SK-N-SH treated with all-trans-retinoic acid at 6 μM for 48 hours (cell line): ENCODE data around the gene FAM181B.

ENCODE experiments used
- ATAC-seq: fragments of 200-7000 bp; cut with Tn5 transposase; 3 replicates; pipeline ENCODE4 v1.9.1; 2020; ENCODE audit warnings: mild to moderate bottlenecking, moderate library complexity
- ARNTL ChIP-seq: fragments of 450-650 bp; formaldehyde crosslinking; IDR thresholded peaks from 2 replicates; pipeline ENCODE4 v1.5.0; 2020; ENCODE audit warnings: low read depth, mild to moderate bottlenecking, moderate library complexity, borderline replicate concordance
- BACH2 ChIP-seq: fragments of 250-450 bp; sonication (Bioruptor Pico); IDR thresholded peaks from 2 replicates; pipeline ENCODE4 v1.9.0; 2021; ENCODE audit warnings: mild to moderate bottlenecking, borderline replicate concordance
- CREB5 ChIP-seq: fragments of 250-450 bp; sonication (Bioruptor Pico); IDR thresholded peaks from 2 replicates; pipeline ENCODE4 v1.5.1; 2020; ENCODE audit warnings: low read depth, mild to moderate bottlenecking, moderate library complexity
- CSDC2 ChIP-seq: fragments of 250-450 bp; sonication (Bioruptor Pico); IDR thresholded peaks from 2 replicates; pipeline ENCODE4 v1.5.0; 2020; ENCODE audit warnings: mild to moderate bottlenecking, moderate library complexity
- CSRNP3 ChIP-seq: fragments of 250-450 bp; sonication (Bioruptor Pico); IDR thresholded peaks from 2 replicates; pipeline ENCODE4 v1.5.1; 2021; ENCODE audit warnings: mild to moderate bottlenecking, moderate library complexity
- ESRRG ChIP-seq: fragments of 250-450 bp; sonication (Bioruptor Pico); IDR thresholded peaks from 2 replicates; pipeline ENCODE4 v1.6.1; 2021; ENCODE audit warnings: mild to moderate bottlenecking
- GLIS3 ChIP-seq: fragments of 250-450 bp; sonication (Bioruptor Pico); IDR thresholded peaks from 2 replicates; pipeline ENCODE4 v1.5.0; 2020; ENCODE audit warnings: mild to moderate bottlenecking, moderate library complexity
- ISL1 ChIP-seq: fragments of 250-450 bp; sonication (Bioruptor Pico); IDR thresholded peaks from 2 replicates; pipeline ENCODE4 v2.1.2; 2022; ENCODE audit warnings: mild to moderate bottlenecking, moderate library complexity
- OSR1 ChIP-seq: fragments of 250-450 bp; sonication (Bioruptor Pico); IDR thresholded peaks from 2 replicates; pipeline ENCODE4 v1.8.0; 2022; ENCODE audit warnings: moderate library complexity, mild to moderate bottlenecking, inconsistent platforms
- PATZ1 ChIP-seq: fragments of 250-450 bp; sonication (Bioruptor Pico); IDR thresholded peaks from 2 replicates; pipeline ENCODE4 v1.8.0; 2020; ENCODE audit warnings: mild to moderate bottlenecking, moderate library complexity, borderline replicate concordance
- POU6F1 ChIP-seq: fragments of 250-450 bp; sonication (Bioruptor Pico); IDR thresholded peaks from 2 replicates; pipeline ENCODE4 v1.8.0; 2021; ENCODE audit warnings: low read depth, mild to moderate bottlenecking, moderate library complexity, borderline replicate concordance
- PPARA ChIP-seq: fragments of 250-450 bp; sonication (Bioruptor Pico); IDR thresholded peaks from 2 replicates; pipeline ENCODE4 v1.5.0; 2020; ENCODE audit warnings: mild to moderate bottlenecking, borderline replicate concordance
- RARB ChIP-seq: fragments of 250-450 bp; sonication (Bioruptor Pico); IDR thresholded peaks from 2 replicates; pipeline ENCODE4 v1.8.0; 2021; ENCODE audit warnings: mild to moderate bottlenecking, moderate library complexity
- SNAI2 ChIP-seq: fragments of 250-450 bp; sonication (Bioruptor Pico); IDR thresholded peaks from 2 replicates; pipeline ENCODE4 v1.5.0; 2020; ENCODE audit warnings: mild to moderate bottlenecking, moderate library complexity
- TCF4 ChIP-seq: fragments of 250-450 bp; sonication (Bioruptor Pico); IDR thresholded peaks from 2 replicates; pipeline ENCODE4 v1.8.0; 2021; ENCODE audit warnings: mild to moderate bottlenecking, moderate library complexity, borderline replicate concordance
- TOX ChIP-seq: fragments of 250-450 bp; sonication (Bioruptor Pico); IDR thresholded peaks from 2 replicates; pipeline ENCODE4 v1.8.0; 2021; ENCODE audit warnings: mild to moderate bottlenecking, moderate library complexity, borderline replicate concordance
- TSHZ2 ChIP-seq: fragments of 250-450 bp; sonication (Bioruptor Pico); IDR thresholded peaks from 2 replicates; pipeline ENCODE4 v1.5.0; 2020; ENCODE audit warnings: mild to moderate bottlenecking, moderate library complexity
- ZC3H10 ChIP-seq: fragments of 250-450 bp; sonication (Bioruptor Pico); IDR thresholded peaks from 2 replicates; pipeline ENCODE4 v1.5.1; 2021; ENCODE audit warnings: mild to moderate bottlenecking, moderate library complexity
- ZFP3 ChIP-seq: fragments of 250-450 bp; sonication (Bioruptor Pico); IDR thresholded peaks from 2 replicates; pipeline ENCODE4 v1.5.0; 2020; ENCODE audit warnings: mild to moderate bottlenecking, moderate library complexity
- ZFP30 ChIP-seq: fragments of 450-650 bp; formaldehyde crosslinking; IDR thresholded peaks from 2 replicates; pipeline ENCODE4 v1.5.0; 2022; ENCODE audit warnings: mild to moderate bottlenecking, moderate library complexity
- ZNF70 ChIP-seq: fragments of 450-650 bp; formaldehyde crosslinking; IDR thresholded peaks from 2 replicates; pipeline ENCODE4 v1.5.0; 2020; ENCODE audit warnings: mild to moderate bottlenecking, moderate library complexity
- ZNF8 ChIP-seq: fragments of 450-650 bp; formaldehyde crosslinking; IDR thresholded peaks from 2 replicates; pipeline ENCODE4 v1.5.0; 2020; ENCODE audit warnings: mild to moderate bottlenecking, moderate library complexity

Gene FAM181B

GRCh38 chr11:82731691-82732277, 1.9 kb downstream of the FAM181B start:
- TF ChIP-seq TCF4 (CRISPR knock-in tag), result no peak
- no peak for TF ChIP-seq POU6F1 (CRISPR knock-in tag)
- no peak for TF ChIP-seq CREB5
- TF ChIP-seq TSHZ2, result no peak
- TF ChIP-seq ZNF8, result no peak
- no peak for TF ChIP-seq PATZ1 (CRISPR knock-in tag)
- TF ChIP-seq ZC3H10 (CRISPR knock-in tag), result no peak
- TF ChIP-seq ZNF70, result no peak
- no peak for TF ChIP-seq CSDC2 (CRISPR knock-in tag)
- TF ChIP-seq GLIS3 (CRISPR knock-in tag), result no peak
- TF ChIP-seq PPARA (CRISPR knock-in tag), result no peak
- TF ChIP-seq OSR1, result no peak
- TF ChIP-seq ZFP30 (CRISPR knock-in tag), result no peak
- no peak for TF ChIP-seq CSRNP3 (CRISPR knock-in tag)
- TF ChIP-seq ZFP3 (CRISPR knock-in tag), result no peak
- TF ChIP-seq ARNTL (CRISPR knock-in tag), result no peak
- no peak for TF ChIP-seq ISL1
- no peak for TF ChIP-seq TOX
- TF ChIP-seq BACH2, result no peak
- TF ChIP-seq SNAI2, result no peak
- no peak for ATAC-seq

- TF ChIP-seq GLIS3 (CRISPR knock-in tag) (no peak), CREB5 (no peak), CSRNP3 (CRISPR knock-in tag) (no peak), RARB (CRISPR knock-in tag) (no peak), POU6F1 (CRISPR knock-in tag) (no peak), SNAI2 (no peak), ZC3H10 (CRISPR knock-in tag) (no peak), ESRRG (CRISPR knock-in tag) (no peak), BACH2 (no peak), ARNTL (CRISPR knock-in tag) (no peak), TCF4 (CRISPR knock-in tag) (no peak), TOX (no peak)
- ATAC-seq, result no peak
These were observed 2.9 kb downstream of the FAM181B start for GRCh38 chr11:82730754-82731153.
